ENCODE results near the gene PSMD13.
"Not testable (repeated sequence)": the region's sequence is repeated elsewhere in the genome, so short reads cannot be mapped to it uniquely, and the experiment has no call there.

- TF ChIP-seq CTCF (IDR thresholded peaks at IDR 0.05; ENCODE audit: poor library complexity); EZH2 (IDR thresholded peaks at IDR 0.05; ENCODE audit: borderline replicate concordance); EZH2phosphoT487 (IDR thresholded peaks at IDR 0.05; ENCODE audit: low read depth, severe bottlenecking, unreplicated experiment): not testable (repeated sequence)
Measured at GRCh38 chr11:238346-238745, 1.6 kb downstream of the PSMD13 start.

Measured in hepatocyte (in vitro differentiated cells).